GM13977 (cell line): Measurements from ENCODE around the gene ROR1.

Source experiments
- DNase-seq: peaks from one replicate; pipeline ENCODE4 v3.0.0; 2012; ENCODE audit warnings: low spot score
- CTCF ChIP-seq: IDR thresholded peaks from 2 replicates; pipeline ENCODE4 v1.5.1; 2012; ENCODE audit warnings: mild to moderate bottlenecking, control low read depth; ENCODE audit not compliant: insufficient read depth; ENCODE audit errors: extremely low read depth, missing control alignments
- in situ Hi-C: fragments of 300-500 bp; cut with MboI; formaldehyde crosslinking; loops from one replicate; pipeline ENCODE4 v1.12.0; 2022; ENCODE audit warnings: low sequenced_read_pairs, low pct_unique_long_range_greater_than_20kb, mixed read lengths, inconsistent platforms; ENCODE audit not compliant: unreplicated experiment

Gene ROR1

GRCh38 chr1:63924600-63924999, 150.8 kb downstream of the ROR1 start:
- no peak for TF ChIP-seq CTCF
- in situ Hi-C loops: loop anchor here (25.0 kb wide), 1 partner anchor 312 kb away; no protein-coding TSS in a partner anchor
- no peak for DNase-seq

- no peak for DNase-seq
- TF ChIP-seq CTCF: no peak
- in situ Hi-C loops: no loop called here
These were observed 154.6 kb downstream of the ROR1 start for GRCh38 chr1:63928186-63929105.

GRCh38 chr1:63929106-63929478, 155.3 kb downstream of the ROR1 start:
- no peak for DNase-seq
- in situ Hi-C loops: no loop called here
- TF ChIP-seq CTCF: no peak

- in situ Hi-C loops: no loop called here
- no peak for DNase-seq
These were observed 157.7 kb downstream of the ROR1 start for GRCh38 chr1:63931468-63931867.

GRCh38 chr1:63934697-63935096, 160.9 kb downstream of the ROR1 start:
- TF ChIP-seq CTCF: no peak
- DNase-seq: no peak
- in situ Hi-C loops: no loop called here

More at GRCh38 chr1:63931468-63931867, 157.7 kb downstream of the ROR1 start:
- no peak for TF ChIP-seq CTCF

GRCh38 chr1:63935143-63935542, 161.3 kb downstream of the ROR1 start:
- DNase-seq: no peak
- in situ Hi-C loops: no loop called here
- peak; percentile 11 for TF ChIP-seq CTCF

GRCh38 chr1:63935553-63935952, 161.7 kb downstream of the ROR1 start:
- no peak for TF ChIP-seq CTCF
- no peak for DNase-seq
- in situ Hi-C loops: no loop called here
